Sigmoid colon (tissue), 7 donors: ENCODE measurements around the gene TBX4. TPM values are rescaled to one million over a fixed set of nuclear protein-coding genes. Genes with fewer than 3 reads are reported as not detected.

Experiments used
- DNase-seq: peaks from one replicate; pipeline ENCODE4 v3.0.0-alpha.2; 2019
- H3K27ac ChIP-seq, 4 donors: fragments of 200-600 bp; sonication (generic); one replicate each; pipeline ENCODE4 v1.5.1; 2016 to 2019; ENCODE audit warnings: mild to moderate bottlenecking in 1 of 4
- H3K27me3 ChIP-seq, 3 donors: fragments of 200-600 bp; sonication (generic); one replicate each; pipeline ENCODE4 v1.5.1; 2019; ENCODE audit warnings: mild to moderate bottlenecking in 1 of 3
- H3K36me3 ChIP-seq, 4 donors: fragments of 200-600 bp; sonication (generic); one replicate each; pipeline ENCODE4 v1.5.1; 2016 to 2019
- H3K4me1 ChIP-seq, 4 donors: fragments of 200-600 bp; sonication (generic); one replicate each; pipeline ENCODE4 v1.5.1; 2017 to 2019
- H3K4me3 ChIP-seq, 4 donors: fragments of 200-600 bp; sonication (generic); one replicate each; pipeline ENCODE4 v1.5.1; 2017 to 2019; ENCODE audit warnings: mild to moderate bottlenecking in 2 of 4, moderate library complexity in 1 of 4
- H3K9me3 ChIP-seq, 4 donors: fragments of 200-600 bp in 3 of 4; sonication (generic) in 3 of 4; one replicate each; pipeline versions ENCODE4 v1.5.1 to v1.6.1; 2013 to 2019
- EP300 ChIP-seq, 4 donors: sonication (generic); formaldehyde crosslinking; IDR thresholded peaks; one replicate each; pipeline ENCODE4 v1.6.1; 2017; ENCODE audit warnings: antibody characterized with exemption in 4 of 4
- POLR2A ChIP-seq, 2 donors: fragments of 450-650 bp; IDR thresholded peaks; one replicate each; pipeline ENCODE4 v1.6.1; 2016; ENCODE audit warnings: antibody characterized with exemption in 2 of 2, mild to moderate bottlenecking in 2 of 2, moderate library complexity in 2 of 2
- POLR2AphosphoS5 ChIP-seq, 4 donors: sonication (generic); formaldehyde crosslinking; IDR thresholded peaks; one replicate each; pipeline ENCODE4 v1.6.1; 2017; ENCODE audit warnings: antibody characterized with exemption in 4 of 4
- WGBS, 2 donors: extraction: QIAGEN DNeasy Blood & Tissue Kit; methylation state at CpG; one replicate each; pipeline ENCODE4 v1.1.7; 2013; 5-methylcytosine and 5-hydroxymethylcytosine counted together
- intact Hi-C: fragments of 100-400 bp; cut with DNase I; formaldehyde crosslinking; loops from one replicate; pipeline ENCODE4 v1.15.1; 2023
- polyA plus RNA-seq, 3 donors: library from polyadenylated mRNA; stranded (reverse); fragments of 200-250 nt; gene quantifications; one replicate each; pipeline ENCODE4 v1.2.3, GENCODE V29; 2013
- total RNA-seq, 4 donors: library from RNA; depleted of rRNA; stranded (reverse); fragments of >200 nt; gene quantifications; one replicate each; pipeline ENCODE4 v1.1.0, GENCODE V29; 2016
- TF ChIP-seq, protein P1 (sequence below), 4 experiments: fragments of 450-650 bp in 3 of 4; fragments of 200-600 bp in 1 of 4; IDR thresholded peaks; one replicate each; pipeline ENCODE4 v1.5.1; 2016 to 2019; ENCODE audit warnings: antibody characterized with exemption in 4 of 4, mild to moderate bottlenecking in 3 of 4, moderate library complexity in 2 of 4
- donor health status: healthy with polysubstance abuse.
- donor health status: Bipolar disorder and iron deficiency.
- donor health status: healthy.

The TBX4 gene
- total and polyA plus RNA-seq, 7 donors, result not detected

DNA sequence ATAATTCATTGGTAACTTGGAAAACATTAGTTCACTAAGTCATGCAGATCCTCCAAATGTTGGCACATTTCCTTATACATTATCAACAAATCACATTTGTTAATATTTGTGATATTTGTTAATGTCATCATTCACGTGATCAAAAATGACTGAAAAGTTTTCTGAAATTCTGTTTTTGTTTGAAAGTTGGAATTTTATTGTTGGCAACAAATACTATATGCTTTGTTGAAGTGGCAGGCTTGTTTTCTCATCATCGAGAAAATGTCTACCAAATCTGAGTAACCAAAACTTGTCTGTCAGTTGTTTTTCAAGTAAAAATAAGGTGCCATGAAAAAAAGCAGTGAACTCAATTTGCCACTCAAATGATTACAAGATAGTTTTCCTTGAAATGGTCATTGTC is 75.9 kb downstream of the TBX4 start:
- no peaks in the 10 kb centered on the region for H3K36me3 ChIP-seq
- peaks cover 0 to 4% (median 0%) of the 10 kb centered on the region in 3 donors for H3K27me3 ChIP-seq
- H3K27ac ChIP-seq, result no peak overlapping the region
- no peak for DNase-seq
- 89 to 92% methylated on average over 2 of the region's 2 CpGs for WGBS, 2 donors
- intact Hi-C loops, result no loop called here
- no peak for TF ChIP-seq POLR2AphosphoS5 (IDR thresholded peaks at IDR 0.05)
- TF ChIP-seq, protein P1, sequence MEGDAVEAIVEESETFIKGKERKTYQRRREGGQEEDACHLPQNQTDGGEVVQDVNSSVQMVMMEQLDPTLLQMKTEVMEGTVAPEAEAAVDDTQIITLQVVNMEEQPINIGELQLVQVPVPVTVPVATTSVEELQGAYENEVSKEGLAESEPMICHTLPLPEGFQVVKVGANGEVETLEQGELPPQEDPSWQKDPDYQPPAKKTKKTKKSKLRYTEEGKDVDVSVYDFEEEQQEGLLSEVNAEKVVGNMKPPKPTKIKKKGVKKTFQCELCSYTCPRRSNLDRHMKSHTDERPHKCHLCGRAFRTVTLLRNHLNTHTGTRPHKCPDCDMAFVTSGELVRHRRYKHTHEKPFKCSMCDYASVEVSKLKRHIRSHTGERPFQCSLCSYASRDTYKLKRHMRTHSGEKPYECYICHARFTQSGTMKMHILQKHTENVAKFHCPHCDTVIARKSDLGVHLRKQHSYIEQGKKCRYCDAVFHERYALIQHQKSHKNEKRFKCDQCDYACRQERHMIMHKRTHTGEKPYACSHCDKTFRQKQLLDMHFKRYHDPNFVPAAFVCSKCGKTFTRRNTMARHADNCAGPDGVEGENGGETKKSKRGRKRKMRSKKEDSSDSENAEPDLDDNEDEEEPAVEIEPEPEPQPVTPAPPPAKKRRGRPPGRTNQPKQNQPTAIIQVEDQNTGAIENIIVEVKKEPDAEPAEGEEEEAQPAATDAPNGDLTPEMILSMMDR (IDR thresholded peaks at IDR 0.05), result no peak
- TF ChIP-seq POLR2A (IDR thresholded peaks at IDR 0.05), result no peak
- TF ChIP-seq EP300 (IDR thresholded peaks at IDR 0.05), result no peak
- no peaks in the 10 kb centered on the region for H3K9me3 ChIP-seq
- no peaks in the 10 kb centered on the region for H3K4me1 ChIP-seq
- no peak overlapping the region for H3K4me3 ChIP-seq

DNA sequence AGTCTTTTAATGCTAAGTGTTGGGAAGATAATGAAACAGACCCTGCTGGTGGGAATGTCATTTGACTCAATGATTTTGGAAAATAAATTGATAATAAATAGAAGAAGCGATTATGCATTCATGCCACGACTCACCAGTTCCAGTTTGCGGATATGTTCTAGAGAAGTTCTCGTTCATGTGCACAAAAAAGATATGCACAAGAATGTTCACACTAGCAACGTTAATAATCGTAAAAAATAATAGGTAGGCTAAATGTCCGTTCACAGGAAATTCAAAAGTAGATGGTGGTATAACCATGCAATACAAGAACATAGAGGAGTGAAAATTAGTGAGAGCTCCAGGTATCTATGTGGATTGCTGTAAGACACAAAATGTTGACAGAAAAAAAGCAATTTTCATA is 79.0 kb downstream of the TBX4 start:
- intact Hi-C loops, result no loop called here
- TF ChIP-seq, protein P1 (IDR thresholded peaks at IDR 0.05), result no peak
- TF ChIP-seq POLR2AphosphoS5 (IDR thresholded peaks at IDR 0.05) (no peak), POLR2A (IDR thresholded peaks at IDR 0.05) (no peak), EP300 (IDR thresholded peaks at IDR 0.05) (no peak)
- WGBS, 2 donors, result 86 to 90% methylated on average over 7 of the region's 7 CpGs

DNA sequence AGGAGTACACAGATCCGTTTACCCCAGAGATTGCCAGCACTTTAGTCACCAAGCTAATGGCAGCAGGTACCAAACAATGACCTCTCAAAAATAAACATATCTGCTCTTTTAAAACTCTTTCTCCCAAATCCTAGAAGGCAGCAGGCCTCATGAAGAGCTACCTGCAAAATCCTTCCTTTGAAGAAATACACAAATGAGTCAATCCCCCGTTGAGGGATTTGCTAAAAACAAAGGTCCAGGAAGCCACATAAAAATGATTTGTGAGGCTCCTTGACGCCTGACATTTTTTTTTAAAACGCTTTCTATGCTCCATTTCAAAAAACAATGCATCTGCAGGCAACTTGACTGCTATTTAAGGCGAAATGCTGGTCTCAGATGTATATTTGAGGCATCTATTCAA is 80.6 kb downstream of the TBX4 start:
- intact Hi-C loops, result no loop called here
- no peak for DNase-seq
- WGBS, 2 donors, result 62 to 78% methylated on average over 5 of the region's 5 CpGs
- no peaks in the 10 kb centered on the region for H3K4me1 ChIP-seq
- H3K27me3 ChIP-seq, result no peaks in the 10 kb centered on the region
- TF ChIP-seq POLR2A (IDR thresholded peaks at IDR 0.05) (no peak), EP300 (IDR thresholded peaks at IDR 0.05) (no peak), POLR2AphosphoS5 (IDR thresholded peaks at IDR 0.05) (no peak)
- TF ChIP-seq, protein P1 (IDR thresholded peaks at IDR 0.05), result no peak
- no peaks in the 10 kb centered on the region for H3K36me3 ChIP-seq
- no peaks in the 10 kb centered on the region for H3K9me3 ChIP-seq
- no peak overlapping the region for H3K4me3 ChIP-seq
- H3K27ac ChIP-seq, result no peak overlapping the region

More for the DNA sequence above, 79.0 kb downstream of the TBX4 start:
- no peak for DNase-seq
- H3K4me3 ChIP-seq, result no peak overlapping the region
- no peaks in the 10 kb centered on the region for H3K36me3 ChIP-seq
- no peaks in the 10 kb centered on the region for H3K9me3 ChIP-seq
- no peaks in the 10 kb centered on the region for H3K4me1 ChIP-seq
- H3K27ac ChIP-seq, result no peak overlapping the region
- H3K27me3 ChIP-seq, result no peaks in the 10 kb centered on the region

DNA sequence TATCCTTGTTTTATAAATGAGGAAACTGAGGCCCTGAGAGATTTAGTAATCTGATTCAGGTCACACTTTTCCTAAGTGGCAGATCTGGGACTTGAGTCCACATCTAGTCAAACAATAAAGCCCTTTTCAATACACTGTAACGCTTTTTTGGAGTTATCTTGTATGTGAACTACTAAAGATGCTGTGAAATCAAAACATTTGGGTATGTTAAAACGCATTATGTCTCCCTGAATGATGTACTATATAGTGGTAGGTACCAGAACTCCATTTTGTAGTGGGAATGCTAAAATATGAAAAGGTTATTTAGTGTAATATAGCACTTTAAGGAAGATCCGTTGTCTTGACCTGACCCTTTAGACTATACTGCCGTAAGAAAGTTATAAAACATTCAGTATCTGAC is 81.6 kb downstream of the TBX4 start:
- WGBS, 2 donors, result 72 to 86% methylated on average over 4 of the region's 4 CpGs
- intact Hi-C loops, result no loop called here
- H3K4me3 ChIP-seq, result no peak overlapping the region
- H3K9me3 ChIP-seq, result no peaks in the 10 kb centered on the region
- no peaks in the 10 kb centered on the region for H3K4me1 ChIP-seq
- H3K27me3 ChIP-seq, result no peaks in the 10 kb centered on the region
- no peak overlapping the region for H3K27ac ChIP-seq
- TF ChIP-seq POLR2A (IDR thresholded peaks at IDR 0.05) (no peak), EP300 (IDR thresholded peaks at IDR 0.05) (no peak), POLR2AphosphoS5 (IDR thresholded peaks at IDR 0.05) (no peak)
- TF ChIP-seq, protein P1 (IDR thresholded peaks at IDR 0.05), result no peak
- H3K36me3 ChIP-seq, result no peaks in the 10 kb centered on the region
- no peak for DNase-seq

DNA sequence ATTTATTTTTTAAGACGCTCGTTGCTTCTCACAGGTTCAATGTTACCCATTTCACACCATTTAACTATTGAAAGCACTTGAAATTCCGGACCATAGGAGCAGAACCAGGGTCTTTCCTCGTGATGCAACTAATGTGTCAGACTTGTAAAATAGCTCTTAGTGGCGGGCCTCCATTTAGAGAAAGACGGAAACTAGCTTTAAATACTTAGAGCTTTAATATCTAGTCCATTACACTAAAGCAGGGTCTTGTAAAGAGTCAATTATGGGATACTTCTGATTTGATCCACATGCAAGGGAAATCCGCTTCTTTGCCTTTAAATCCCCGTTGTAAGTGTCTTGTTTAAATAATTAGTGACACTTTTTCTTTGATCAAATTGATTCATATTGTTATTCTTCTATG is 82.2 kb downstream of the TBX4 start:
- H3K9me3 ChIP-seq, result no peaks in the 10 kb centered on the region

More for the DNA sequence above, 82.2 kb downstream of the TBX4 start:
- intact Hi-C loops, result no loop called here
- 82 to 84% methylated on average over 8 of the region's 8 CpGs for WGBS, 2 donors
- H3K4me3 ChIP-seq, result no peak overlapping the region
- H3K4me1 ChIP-seq, result no peaks in the 10 kb centered on the region
- H3K36me3 ChIP-seq, result no peaks in the 10 kb centered on the region
- no peaks in the 10 kb centered on the region for H3K27me3 ChIP-seq
- DNase-seq, result no peak
- no peak overlapping the region for H3K27ac ChIP-seq
- TF ChIP-seq, protein P1 (IDR thresholded peaks at IDR 0.05), result no peak
- TF ChIP-seq POLR2A (IDR thresholded peaks at IDR 0.05), result no peak
- no peak for TF ChIP-seq POLR2AphosphoS5 (IDR thresholded peaks at IDR 0.05)
